HL-60 (cell line): ENCODE measurements around the gene SURF2.

Experiments
- POLR2AphosphoS5 ChIP-seq: IDR thresholded peaks from 2 replicates; pipeline ENCODE4 v1.6.1; 2012; ENCODE audit warnings: low read depth
- TF ChIP-seq, protein P1 (sequence below): IDR thresholded peaks from one replicate; pipeline ENCODE4 v1.5.1; 2011; ENCODE audit warnings: low read length, control low read depth, inconsistent platforms; ENCODE audit not compliant: insufficient read depth

GRCh38 chr9:133383438-133383837 is 27.1 kb downstream of the SURF2 start:
- TF ChIP-seq, protein P1, sequence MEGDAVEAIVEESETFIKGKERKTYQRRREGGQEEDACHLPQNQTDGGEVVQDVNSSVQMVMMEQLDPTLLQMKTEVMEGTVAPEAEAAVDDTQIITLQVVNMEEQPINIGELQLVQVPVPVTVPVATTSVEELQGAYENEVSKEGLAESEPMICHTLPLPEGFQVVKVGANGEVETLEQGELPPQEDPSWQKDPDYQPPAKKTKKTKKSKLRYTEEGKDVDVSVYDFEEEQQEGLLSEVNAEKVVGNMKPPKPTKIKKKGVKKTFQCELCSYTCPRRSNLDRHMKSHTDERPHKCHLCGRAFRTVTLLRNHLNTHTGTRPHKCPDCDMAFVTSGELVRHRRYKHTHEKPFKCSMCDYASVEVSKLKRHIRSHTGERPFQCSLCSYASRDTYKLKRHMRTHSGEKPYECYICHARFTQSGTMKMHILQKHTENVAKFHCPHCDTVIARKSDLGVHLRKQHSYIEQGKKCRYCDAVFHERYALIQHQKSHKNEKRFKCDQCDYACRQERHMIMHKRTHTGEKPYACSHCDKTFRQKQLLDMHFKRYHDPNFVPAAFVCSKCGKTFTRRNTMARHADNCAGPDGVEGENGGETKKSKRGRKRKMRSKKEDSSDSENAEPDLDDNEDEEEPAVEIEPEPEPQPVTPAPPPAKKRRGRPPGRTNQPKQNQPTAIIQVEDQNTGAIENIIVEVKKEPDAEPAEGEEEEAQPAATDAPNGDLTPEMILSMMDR, result no peak
- no peak for TF ChIP-seq POLR2AphosphoS5
